ENCODE measurements around the gene PDE5A. TPM values are rescaled to one million over a fixed set of nuclear protein-coding genes. Genes with fewer than 3 reads are reported as not detected.
A peak's percentile ranks its signal among the peaks of the same experiment; 100 is the strongest.

PDE5A gene
- total and polyA plus RNA-seq, 2 donors (not counting 3 experiments of a cell fraction or from before 2014, with no cell fraction given) = 0.73 to 2.3 TPM

DNA sequence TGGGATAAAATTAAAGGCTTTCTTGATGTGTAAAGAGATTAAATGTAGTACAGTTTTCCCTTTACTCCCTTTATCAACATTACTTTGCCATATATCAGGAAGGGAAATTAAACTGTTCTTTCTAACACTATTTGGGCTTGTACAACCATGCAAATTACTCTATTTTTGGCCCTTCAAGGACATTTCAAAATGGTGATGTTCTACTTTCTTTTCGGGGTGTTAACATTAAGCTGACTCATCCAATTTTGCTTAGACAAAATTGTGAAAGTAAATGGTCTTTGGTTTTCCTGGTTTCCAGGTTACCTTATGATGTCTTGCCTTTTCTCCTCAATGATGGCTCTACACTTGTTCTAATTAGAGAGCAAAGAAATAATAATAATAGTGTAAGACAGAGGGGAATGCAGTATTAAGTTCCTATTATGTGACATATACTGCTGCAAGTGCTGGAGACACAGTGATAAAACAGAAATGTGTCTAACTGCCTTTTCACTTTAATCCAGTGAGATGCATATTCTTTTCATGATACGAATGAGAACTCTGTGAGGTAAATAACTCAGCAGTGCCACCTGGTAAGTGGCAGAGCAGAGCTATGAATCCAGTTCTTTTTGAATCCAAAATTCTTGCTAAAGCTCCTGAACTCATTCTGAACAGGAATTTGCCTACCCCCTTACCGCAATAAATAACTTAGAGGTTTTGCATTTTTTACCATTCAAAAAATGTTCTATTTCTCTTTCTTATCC is 35.7 kb upstream of the PDE5A start:
- H4K20me1 ChIP-seq (replicated peaks; ENCODE audit: control insufficient read depth, extremely low read depth, insufficient read depth, low read length) = no peaks in the 10 kb centered on the region
- no TSS peak for BruUV-seq (replicated peaks)
- intact Hi-C loops (cut with micrococcal nuclease) = no loop called here
- H3K9me1 ChIP-seq (replicated peaks; ENCODE audit: control insufficient read depth, extremely low read depth, insufficient read depth, low read length) = no peaks in the 10 kb centered on the region
- CTCF ChIA-PET = interaction anchor here (0.9 kb wide), 1 partner anchor 10 kb away, joined by 3 read pairs; no protein-coding TSS in a partner anchor
- no peaks in the 10 kb centered on the region for H3K36me3 ChIP-seq (ENCODE audit: control insufficient read depth in 2 of 2, extremely low read depth in 1 of 2, insufficient read depth in 2 of 2, low read length in 2 of 2)
- POLR2A ChIA-PET = no interaction called here
- no peaks in the 10 kb centered on the region for H3K79me2 ChIP-seq (ENCODE audit: control insufficient read depth, insufficient read depth, low read length)
- H3K4me2 ChIP-seq (ENCODE audit: insufficient read depth, low read length) = no peak overlapping the region
- no peak overlapping the region for H3K9ac ChIP-seq (replicated peaks; ENCODE audit: extremely low read depth, insufficient read depth, low read length)
- no peak overlapping the region for H3K27ac ChIP-seq (ENCODE audit: insufficient read depth, low read depth, low read length)
- no peaks in the 10 kb centered on the region for H3K9me3 ChIP-seq (replicated peaks; ENCODE audit: control insufficient read depth, insufficient read depth, low read length)
- FAIRE-seq (no peak), DNase-seq (ENCODE audit: low read depth, low spot score) (no peak)
- dilution Hi-C loops (cut with MboI; ENCODE audit: extremely low pct_ligation_motif_present, low sequenced_read_pairs) = no loop called here
- H3K4me3 ChIP-seq (replicated peaks in 1 of 3; ENCODE audit: insufficient read depth in 1 of 3, low read depth in 1 of 3, low read length in 3 of 3) = no peak overlapping the region
- H2AFZ ChIP-seq (ENCODE audit: low read depth, low read length) = no peak overlapping the region
- no peaks in the 10 kb centered on the region for H3K27me3 ChIP-seq (ENCODE audit: control insufficient read depth in 2 of 2, insufficient read depth in 2 of 2, low read length in 2 of 2)
- H3K4me1 ChIP-seq (ENCODE audit: control insufficient read depth, extremely low read depth, insufficient read depth, low read length) = no peaks in the 10 kb centered on the region
- TF ChIP-seq GATA2 (IDR thresholded peaks at IDR 0.05; ENCODE audit: insufficient read depth, insufficient read length, low read depth, low read length) = no peak
- TF ChIP-seq EZH2 (IDR thresholded peaks at IDR 0.05; ENCODE audit: borderline replicate concordance, low read depth, low read length, severe bottlenecking) = no peak
- TF ChIP-seq, protein P1, sequence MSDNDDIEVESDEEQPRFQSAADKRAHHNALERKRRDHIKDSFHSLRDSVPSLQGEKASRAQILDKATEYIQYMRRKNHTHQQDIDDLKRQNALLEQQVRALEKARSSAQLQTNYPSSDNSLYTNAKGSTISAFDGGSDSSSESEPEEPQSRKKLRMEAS (IDR thresholded peaks at IDR 0.05; ENCODE audit: insufficient read depth, insufficient read length) = no peak
- TF ChIP-seq FOS (IDR thresholded peaks at IDR 0.05; ENCODE audit: borderline replicate concordance, insufficient read depth, low read length) = no peak

DNA sequence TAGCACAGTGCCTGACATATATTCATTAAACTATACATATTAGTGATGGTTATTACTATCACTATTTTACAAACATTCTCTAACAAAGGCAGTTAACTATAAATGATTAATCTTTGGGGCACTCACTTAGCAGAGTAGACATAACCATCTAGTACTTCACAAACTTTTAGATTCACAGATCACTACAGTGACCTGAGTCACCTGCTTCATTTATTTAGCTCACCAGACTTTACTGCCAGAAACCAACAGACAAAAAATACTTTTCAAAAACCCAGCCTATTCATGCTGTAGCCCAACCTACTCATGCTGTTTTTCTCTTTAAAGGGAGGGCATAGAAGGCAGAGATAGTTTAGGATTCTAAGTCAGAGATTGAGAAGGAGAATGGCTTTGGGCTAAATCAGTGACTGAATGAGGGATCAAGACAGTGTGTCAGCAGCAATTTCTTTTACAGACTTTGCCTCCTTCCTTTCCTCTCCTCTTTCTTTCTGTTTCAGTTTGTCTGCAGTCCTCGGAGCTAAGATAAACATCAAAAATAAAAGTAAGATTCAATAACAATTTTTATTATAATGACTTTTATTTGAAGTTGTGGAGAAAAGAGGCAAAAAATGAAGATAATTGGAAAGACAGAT is 34.7 kb upstream of the PDE5A start:
- ChIA-PET POLR2A (no interaction called here), CTCF (no interaction called here)
- DNase-seq (ENCODE audit: low read depth, low spot score) (no peak), FAIRE-seq (no peak)
- Histone ChIP-seq H3K4me1 (ENCODE audit: control insufficient read depth, extremely low read depth, insufficient read depth, low read length) (no peaks in the 10 kb centered on the region), H4K20me1 (replicated peaks; ENCODE audit: control insufficient read depth, extremely low read depth, insufficient read depth, low read length) (no peaks in the 10 kb centered on the region), H3K36me3 (ENCODE audit: control insufficient read depth in 2 of 2, extremely low read depth in 1 of 2, insufficient read depth in 2 of 2, low read length in 2 of 2) (no peaks in the 10 kb centered on the region), H3K4me3 (replicated peaks in 1 of 3; ENCODE audit: insufficient read depth in 1 of 3, low read depth in 1 of 3, low read length in 3 of 3) (no peak overlapping the region), H3K79me2 (ENCODE audit: control insufficient read depth, insufficient read depth, low read length) (no peaks in the 10 kb centered on the region), H3K9me1 (replicated peaks; ENCODE audit: control insufficient read depth, extremely low read depth, insufficient read depth, low read length) (no peaks in the 10 kb centered on the region), H3K27me3 (ENCODE audit: control insufficient read depth in 2 of 2, insufficient read depth in 2 of 2, low read length in 2 of 2) (no peaks in the 10 kb centered on the region), H3K27ac (ENCODE audit: insufficient read depth, low read depth, low read length) (no peak overlapping the region), H3K9me3 (replicated peaks; ENCODE audit: control insufficient read depth, insufficient read depth, low read length) (no peaks in the 10 kb centered on the region), H2AFZ (ENCODE audit: low read depth, low read length) (peak overlapping the region; percentile 39), H3K9ac (replicated peaks; ENCODE audit: extremely low read depth, insufficient read depth, low read length) (no peak overlapping the region), H3K4me2 (ENCODE audit: insufficient read depth, low read length) (no peak overlapping the region)
- dilution Hi-C loops (cut with MboI; ENCODE audit: extremely low pct_ligation_motif_present, low sequenced_read_pairs) = no loop called here
- TF ChIP-seq POLR2AphosphoS5 (IDR thresholded peaks at IDR 0.05; ENCODE audit: insufficient read depth, low read depth, low read length) (no peak), POLR2A (IDR thresholded peaks at IDR 0.05; ENCODE audit: low read depth, low read length) (no peak), JUN (IDR thresholded peaks at IDR 0.05; ENCODE audit: borderline replicate concordance, insufficient read depth, insufficient read length, low read depth) (no peak), EZH2 (IDR thresholded peaks at IDR 0.05; ENCODE audit: borderline replicate concordance, low read depth, low read length, severe bottlenecking) (no peak), GATA2 (IDR thresholded peaks at IDR 0.05; ENCODE audit: insufficient read depth, insufficient read length, low read depth, low read length) (no peak), FOS (IDR thresholded peaks at IDR 0.05; ENCODE audit: borderline replicate concordance, insufficient read depth, low read length) (no peak), MYC (IDR thresholded peaks at IDR 0.05; ENCODE audit: low read depth, low read length) (no peak)
- TF ChIP-seq, protein P1 (IDR thresholded peaks at IDR 0.05; ENCODE audit: insufficient read depth, insufficient read length) = no peak
- TF ChIP-seq, protein P2, sequence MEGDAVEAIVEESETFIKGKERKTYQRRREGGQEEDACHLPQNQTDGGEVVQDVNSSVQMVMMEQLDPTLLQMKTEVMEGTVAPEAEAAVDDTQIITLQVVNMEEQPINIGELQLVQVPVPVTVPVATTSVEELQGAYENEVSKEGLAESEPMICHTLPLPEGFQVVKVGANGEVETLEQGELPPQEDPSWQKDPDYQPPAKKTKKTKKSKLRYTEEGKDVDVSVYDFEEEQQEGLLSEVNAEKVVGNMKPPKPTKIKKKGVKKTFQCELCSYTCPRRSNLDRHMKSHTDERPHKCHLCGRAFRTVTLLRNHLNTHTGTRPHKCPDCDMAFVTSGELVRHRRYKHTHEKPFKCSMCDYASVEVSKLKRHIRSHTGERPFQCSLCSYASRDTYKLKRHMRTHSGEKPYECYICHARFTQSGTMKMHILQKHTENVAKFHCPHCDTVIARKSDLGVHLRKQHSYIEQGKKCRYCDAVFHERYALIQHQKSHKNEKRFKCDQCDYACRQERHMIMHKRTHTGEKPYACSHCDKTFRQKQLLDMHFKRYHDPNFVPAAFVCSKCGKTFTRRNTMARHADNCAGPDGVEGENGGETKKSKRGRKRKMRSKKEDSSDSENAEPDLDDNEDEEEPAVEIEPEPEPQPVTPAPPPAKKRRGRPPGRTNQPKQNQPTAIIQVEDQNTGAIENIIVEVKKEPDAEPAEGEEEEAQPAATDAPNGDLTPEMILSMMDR (IDR thresholded peaks at IDR 0.05; ENCODE audit: extremely low read depth in 1 of 2, insufficient read depth in 1 of 2, low read depth in 1 of 2, low read length in 2 of 2) = no peak
- BruUV-seq (replicated peaks) = no TSS peak
- intact Hi-C loops (cut with micrococcal nuclease) = no loop called here
